D341Med (cell line): ENCODE measurements around the gene MTERF4.

Experiments used
- DNase-seq: peaks from one replicate; pipeline ENCODE4 v3.0.0; 2012; ENCODE audit warnings: low spot score

MTERF4 gene

DNA sequence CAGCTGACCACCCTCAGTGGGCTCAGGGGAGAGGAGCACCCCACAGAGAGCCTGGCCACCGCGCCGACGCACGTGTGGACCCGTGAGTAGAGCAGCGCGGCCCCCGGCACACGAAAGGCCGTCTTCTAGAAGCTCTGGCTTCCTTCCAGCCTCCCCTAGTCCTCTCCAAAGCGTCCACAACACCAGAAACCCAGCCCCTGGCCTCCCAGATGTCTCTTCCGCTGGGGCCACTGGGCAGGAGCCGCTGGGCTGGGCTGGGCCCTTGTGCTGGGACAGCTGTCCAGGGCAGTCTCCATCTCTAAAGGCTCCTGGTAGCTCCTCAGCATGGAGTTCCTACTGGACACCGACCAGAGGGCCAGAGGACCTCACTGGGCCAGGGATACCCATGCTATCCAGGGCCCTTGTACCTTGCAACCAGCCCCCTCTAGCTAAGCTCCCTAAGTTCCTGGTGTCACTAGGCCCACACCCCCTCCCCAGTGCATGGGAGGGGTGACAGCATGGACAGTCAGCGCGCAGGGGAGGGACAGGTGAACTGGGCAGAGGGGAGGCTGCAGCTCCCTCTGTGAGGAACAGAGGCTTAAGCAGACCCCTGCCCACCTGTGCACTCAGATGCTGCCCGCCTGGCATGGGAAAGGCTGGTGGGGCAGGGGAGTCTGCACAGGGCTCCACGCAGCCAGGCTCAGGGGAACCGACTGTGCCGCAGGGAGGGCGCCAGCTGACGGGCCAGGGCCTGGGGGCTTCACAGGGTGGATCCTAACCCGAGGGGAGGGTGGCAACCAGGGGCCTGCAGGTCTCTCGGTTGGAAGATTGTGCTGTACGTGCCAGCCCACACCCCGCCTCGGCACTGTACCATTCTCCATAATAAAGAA is 32.9 kb downstream of the MTERF4 start:
- peak; percentile 22 for DNase-seq

DNA sequence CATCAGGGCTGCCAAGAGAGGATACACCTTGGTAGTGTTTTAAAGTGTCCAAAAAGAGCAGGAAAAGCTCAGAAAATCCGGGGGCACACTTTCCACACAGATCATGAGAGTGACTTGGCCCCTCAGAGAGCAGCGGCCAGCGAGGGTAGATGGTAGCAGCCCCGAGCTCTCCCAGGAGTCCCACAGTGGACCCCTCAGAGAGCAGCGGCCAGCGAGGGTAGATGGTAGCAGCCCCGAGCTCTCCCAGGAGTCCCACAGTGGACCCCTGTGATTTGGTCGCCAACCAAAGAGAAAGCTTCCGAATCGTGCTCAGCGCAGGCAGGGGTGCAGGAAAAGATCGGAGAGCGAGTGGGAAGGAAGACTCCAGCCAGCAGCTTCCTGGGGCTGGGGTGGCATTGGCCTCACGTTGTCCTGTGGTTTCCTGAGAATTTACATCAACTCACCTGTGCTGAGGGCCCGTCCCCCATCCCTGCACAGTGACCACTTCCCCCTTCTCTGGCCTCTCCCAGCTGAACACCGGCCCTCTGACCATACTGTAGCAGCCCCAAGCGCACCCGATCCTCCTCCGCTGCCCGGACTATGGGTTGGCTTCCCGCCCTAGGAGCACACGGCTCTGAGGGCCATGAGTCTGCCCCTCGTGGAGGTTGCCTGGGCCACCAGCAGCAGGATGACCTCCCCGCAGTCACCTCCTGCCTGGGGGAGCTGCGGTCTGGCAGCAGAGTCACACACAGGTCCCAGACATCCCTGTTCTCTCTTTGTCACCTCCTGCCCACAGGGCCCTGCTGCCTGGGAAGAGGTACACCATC is 33.7 kb downstream of the MTERF4 start:
- DNase-seq, result no peak

DNA sequence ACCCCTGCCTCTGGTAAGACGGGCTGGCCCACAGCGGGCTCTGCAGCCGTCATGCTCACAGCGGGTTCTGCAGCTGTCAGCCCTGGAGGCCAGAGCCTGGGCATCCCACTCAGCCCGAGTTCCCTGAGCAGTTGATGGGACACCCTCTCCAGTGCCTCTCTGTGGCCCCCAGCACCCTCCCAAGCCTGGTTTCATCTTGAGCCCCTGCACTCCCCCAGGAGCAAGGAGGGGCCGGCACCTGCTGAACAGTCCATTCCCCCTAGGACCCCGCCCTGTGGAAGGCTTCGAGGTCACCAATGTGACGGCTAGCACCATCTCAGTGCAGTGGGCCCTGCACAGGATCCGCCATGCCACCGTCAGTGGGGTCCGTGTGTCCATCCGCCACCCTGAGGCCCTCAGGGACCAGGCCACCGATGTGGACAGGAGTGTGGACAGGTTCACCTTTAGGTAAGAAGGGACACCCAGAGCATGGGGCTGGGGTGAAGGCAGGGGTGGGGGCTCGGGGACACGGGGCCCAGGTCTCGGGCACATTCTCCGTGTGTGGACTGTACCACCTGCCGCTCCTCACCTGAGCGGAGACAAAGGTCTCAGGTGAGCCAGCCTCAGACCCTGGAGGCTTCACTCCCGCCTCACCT is 34.5 kb downstream of the MTERF4 start:
- DNase-seq, result peak; percentile 24

DNA sequence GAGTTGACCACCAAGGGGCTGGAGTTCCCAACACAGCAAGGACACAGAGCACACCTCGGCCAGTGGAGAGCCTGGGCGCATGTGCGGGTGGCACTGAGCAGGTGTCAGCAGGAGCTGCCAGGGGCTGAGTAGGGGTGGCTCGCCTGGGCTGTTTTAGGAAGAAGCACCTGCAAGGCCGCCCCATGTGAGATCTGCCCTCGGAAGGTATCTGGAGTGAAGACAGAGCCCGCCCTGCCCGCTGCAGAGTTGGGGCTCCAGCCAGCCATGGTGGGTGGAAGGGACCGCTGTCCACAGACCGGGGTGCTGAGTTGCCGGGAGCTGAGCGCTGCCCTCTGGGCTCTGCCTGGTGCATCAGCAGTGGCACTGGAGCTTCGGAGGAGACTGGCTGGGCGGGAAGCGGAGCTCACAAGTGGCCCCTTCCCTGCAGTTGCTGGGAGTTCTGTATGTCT is 35.2 kb downstream of the MTERF4 start:
- DNase-seq, result peak; percentile 32

DNA sequence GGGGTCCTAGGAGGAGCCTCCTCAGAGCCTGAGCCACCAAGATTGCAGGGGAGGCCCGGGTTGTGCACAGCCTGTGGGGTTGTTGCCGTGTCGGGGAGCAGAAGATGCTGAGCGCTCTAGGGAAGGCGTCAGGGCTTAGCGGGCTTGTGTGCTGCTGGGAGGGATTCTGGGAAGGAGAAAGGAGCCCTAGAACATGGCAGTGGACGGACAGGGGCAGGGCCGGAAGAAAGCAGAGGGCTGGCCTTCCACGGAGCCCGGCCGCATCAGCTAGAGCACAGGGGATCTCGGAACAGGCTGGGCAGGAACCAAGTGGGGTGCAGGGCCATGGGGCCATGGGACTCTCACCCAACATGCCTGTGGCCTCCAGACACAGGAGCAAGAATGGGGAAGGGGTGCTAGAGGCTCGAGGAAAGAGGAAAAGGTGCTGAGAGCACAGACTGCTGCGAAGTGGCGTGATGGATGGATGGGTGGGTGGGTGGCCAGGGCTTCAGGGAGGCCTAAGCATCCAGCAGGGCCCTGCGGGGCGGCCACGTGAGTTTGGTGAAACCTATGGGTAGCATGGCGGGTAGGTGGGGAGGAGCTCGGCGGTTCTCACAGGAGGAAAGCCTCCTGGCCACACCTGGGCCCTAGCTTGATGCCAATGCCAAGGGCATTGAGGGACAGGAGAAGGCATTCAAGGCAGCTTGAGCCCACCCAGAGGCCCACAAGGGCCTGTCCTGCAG is 35.8 kb downstream of the MTERF4 start:
- peak; percentile 19 for DNase-seq

DNA sequence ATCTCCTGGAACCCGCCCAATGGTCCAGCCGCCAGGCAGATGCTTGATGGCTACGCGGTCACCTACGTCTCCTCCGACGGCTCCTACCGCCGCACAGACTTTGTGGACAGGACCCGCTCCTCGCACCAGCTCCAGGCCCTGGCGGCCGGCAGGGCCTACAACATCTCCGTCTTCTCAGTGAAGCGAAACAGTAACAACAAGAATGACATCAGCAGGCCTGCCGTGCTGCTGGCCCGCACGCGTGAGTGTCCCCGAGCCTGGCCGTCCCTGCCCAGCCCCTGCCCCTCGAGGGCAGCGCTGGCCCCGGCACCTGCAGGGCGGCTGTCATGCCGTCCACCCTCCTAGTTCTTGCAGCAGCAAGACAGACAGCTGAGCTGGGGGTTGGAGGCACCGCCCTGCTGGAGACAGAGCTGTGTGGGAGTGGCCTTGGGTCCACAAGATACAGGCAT is 36.7 kb downstream of the MTERF4 start:
- DNase-seq, result peak; percentile 22

DNA sequence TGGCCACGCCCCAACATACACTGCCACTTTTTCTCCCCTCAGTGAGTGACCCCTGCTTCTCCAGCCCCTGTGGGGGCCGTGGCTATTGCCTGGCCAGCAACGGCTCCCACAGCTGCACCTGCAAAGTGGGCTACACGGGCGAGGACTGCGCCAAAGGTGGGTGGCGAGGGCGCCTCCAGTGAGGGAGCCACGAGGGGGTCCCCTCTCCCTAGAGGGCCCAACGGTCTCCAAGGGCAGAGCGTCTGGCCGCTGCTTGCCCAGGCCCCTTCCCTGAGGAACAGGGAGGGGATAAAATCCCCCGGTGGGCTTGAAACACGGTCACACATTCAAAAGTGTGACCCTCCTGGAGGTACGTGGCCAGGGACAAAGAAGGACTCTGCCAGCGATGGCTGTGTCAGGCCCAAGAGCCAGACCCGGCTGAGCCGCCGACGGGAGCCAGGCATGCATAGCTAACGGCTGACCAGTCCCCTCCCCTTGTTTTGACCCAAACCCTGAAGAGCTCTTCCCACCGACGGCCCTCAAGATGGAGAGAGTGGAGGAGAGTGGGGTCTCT is 37.2 kb downstream of the MTERF4 start:
- peak; percentile 26 for DNase-seq

DNA sequence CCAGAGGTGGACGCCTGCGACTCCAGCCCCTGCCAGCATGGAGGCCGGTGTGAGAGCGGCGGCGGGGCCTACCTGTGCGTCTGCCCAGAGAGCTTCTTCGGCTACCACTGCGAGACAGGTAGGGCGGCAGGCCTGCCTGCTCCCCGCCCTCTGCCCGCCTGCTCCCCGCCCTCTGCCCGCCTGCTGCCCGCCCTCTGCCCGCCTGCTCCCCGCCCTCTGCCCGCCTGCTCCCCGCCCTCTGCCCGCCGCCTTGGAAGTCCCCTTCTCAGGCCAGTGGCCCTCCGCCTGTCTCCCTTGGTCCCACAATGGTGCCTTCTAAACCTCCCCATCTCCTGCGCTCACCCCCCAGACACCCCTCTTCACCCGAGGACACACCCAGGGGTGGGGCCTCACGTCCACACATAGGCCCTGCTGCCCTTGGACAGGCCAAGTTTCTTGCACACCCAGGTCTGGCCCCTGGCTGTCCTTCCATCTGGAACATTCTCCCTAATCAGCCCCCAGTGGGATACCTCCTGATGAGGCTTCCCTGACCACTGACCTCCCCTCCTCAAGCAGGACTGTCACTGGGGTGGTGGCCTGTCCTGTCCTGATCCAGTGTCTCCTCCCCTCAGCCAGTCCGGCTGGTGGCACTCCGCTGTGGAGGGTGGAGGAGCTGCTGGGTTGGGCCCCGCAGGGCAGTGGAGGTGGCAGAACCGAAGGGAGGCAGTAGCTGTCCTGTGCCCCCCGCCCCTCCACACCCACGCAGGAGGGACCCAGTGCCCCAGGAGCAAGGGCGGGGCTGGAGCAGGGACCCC is 37.9 kb downstream of the MTERF4 start:
- DNase-seq, result peak; percentile 43

DNA sequence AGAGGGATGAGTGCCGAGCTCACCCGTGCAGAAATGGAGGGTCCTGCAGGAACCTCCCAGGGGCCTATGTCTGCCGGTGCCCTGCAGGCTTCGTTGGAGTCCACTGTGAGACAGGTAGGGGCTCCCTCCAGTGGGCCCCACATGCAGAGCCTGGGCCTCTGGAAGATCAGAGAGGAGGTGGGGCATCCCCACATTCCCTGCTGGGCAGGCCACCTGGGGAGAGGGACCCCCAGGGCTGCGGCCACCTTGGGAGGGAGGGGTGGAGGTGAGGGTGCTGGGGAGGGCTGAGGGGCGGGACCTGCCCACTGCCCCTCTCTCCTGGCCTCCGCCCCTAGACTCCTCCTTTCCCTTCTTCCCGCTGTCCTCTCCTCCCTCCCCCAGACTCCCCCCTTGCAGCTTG is 38.5 kb downstream of the MTERF4 start:
- no peak for DNase-seq

DNA sequence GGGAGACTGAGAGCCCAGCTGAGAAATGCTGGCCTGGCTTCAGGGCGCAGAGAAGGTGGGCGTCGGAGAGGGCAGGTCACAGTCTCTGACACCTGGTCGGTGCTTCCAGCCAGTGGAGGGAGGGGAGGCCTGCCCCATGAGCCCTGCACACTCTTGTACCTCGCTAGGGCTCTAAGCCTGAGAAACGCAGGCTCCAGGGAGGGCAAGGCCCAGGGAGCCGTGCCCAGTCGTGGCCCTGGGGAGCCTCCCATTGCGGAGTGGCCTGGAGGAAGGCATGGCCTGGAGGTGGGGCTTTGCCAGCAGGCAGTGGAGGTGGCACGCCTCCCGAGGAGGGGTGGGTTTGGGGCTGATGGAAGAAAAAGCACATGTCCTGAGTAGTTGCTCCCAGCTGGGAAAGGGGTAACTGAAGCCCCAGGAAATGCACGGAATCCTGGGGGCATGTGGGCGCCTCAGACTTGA is 39.0 kb downstream of the MTERF4 start:
- peak; percentile 22 for DNase-seq

DNA sequence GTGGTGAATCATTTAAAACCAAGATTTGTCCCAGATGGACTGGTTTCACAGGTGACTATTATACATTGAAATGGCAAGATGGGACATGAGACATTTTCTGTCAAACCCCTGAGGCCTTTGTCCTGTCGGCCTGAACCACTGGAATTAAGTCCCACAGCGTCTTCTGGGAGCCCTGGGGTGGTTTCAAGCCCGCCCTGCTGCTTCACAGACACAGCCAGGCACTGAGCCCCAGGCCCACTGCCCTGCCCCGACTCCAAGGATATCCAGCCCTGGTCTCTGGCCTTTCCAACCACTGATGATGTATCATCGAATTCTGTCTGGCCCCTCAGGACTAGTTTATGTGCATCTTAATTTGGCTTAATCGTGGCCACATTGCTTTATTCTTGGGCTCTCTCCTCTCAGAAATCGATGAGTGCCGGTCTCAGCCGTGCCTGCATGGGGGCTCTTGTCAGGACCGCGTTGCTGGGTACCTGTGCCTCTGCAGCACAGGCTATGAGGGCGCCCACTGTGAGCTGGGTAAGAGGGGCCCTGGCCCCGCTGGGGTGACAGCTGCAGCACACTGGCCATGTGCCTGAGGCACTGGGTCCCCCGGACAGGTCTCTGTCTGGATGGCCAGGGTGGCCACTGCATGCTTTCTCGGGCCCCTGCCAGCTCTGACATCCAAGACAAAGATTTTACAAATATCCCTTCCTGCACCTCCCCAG is 39.5 kb downstream of the MTERF4 start:
- DNase-seq, result no peak

DNA sequence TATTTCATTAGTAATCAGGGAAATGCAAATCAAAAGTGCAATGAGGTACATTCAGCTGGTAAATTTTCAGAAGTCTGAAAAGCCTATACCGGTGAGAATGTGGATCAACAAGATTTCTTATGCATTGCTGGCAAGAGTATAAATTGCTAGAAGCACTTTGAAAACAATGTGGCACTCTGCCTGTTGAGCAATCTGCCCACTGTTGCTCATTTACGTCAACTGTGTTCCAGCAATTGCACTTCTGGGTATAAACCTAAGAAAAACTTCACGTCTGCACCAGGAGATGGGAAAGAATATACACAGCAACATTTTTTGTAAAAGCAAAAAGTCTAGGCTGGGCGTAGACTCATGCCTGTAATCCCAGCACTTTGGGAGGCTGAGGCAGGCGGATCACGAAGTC is 40.8 kb downstream of the MTERF4 start:
- no peak for DNase-seq

DNA sequence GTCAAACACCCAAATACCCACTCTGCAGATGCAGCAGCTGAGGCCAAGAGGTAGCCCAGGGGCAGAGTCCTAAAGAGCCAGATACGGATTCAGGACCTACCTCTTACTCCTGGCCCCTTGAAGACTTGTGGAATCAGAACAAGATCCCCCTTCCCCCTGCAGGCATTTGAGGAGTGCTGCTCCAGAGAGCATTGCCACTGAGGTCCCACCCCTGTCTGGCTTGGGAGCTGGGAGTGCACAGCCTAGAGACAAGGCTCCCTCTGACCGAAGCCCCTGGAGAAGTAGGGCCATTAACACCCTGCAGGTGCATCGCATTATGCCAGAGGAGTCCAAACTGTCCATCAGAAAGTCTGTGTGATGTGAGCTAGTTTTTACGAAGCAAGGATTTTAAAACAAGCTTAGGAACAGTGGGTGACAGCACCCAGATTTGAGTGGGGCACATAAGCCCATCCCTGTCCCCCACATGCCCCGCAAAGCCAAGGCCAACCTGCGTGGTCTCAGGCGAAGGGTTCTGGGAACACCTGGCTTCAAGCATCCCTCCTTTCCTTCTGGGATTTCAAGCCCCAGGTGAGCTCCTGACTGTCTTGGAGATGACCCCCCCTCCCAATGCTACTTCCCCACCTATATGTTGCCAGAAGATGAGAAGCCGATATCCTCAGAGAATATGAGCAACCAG is 48.4 kb downstream of the MTERF4 start:
- DNase-seq, result no peak

DNA sequence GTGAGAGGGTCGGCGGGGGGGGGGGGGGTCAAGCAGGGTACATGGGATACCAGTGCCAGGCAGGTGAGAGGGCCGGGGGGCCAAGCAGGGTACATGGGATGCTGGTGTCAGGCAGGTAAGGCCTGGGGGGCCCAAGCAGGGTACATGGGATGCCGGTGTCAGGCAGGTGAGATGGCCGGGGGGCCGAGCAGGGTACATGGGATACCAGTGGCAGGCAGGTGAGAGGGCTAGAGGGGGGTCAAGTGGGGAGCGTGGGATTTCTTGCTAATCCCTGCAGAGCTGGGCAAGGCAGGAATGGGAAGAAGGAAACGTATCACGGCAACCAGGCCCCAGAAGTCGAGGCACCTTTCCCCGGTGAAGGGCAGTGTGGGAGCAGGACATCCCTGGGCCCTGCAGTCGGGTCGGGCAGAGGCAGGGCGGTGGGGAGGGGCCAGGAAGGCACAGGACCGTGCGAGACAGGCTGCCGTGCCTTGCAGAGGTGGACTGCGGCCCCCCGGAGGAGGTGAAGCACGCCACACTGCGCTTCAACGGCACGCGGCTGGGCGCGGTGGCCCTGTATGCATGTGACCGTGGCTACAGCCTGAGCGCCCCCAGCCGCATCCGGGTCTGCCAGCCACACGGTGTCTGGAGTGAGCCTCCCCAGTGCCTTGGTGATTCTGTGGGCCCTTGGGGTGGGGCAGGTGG is 49.3 kb downstream of the MTERF4 start:
- no peak for DNase-seq

DNA sequence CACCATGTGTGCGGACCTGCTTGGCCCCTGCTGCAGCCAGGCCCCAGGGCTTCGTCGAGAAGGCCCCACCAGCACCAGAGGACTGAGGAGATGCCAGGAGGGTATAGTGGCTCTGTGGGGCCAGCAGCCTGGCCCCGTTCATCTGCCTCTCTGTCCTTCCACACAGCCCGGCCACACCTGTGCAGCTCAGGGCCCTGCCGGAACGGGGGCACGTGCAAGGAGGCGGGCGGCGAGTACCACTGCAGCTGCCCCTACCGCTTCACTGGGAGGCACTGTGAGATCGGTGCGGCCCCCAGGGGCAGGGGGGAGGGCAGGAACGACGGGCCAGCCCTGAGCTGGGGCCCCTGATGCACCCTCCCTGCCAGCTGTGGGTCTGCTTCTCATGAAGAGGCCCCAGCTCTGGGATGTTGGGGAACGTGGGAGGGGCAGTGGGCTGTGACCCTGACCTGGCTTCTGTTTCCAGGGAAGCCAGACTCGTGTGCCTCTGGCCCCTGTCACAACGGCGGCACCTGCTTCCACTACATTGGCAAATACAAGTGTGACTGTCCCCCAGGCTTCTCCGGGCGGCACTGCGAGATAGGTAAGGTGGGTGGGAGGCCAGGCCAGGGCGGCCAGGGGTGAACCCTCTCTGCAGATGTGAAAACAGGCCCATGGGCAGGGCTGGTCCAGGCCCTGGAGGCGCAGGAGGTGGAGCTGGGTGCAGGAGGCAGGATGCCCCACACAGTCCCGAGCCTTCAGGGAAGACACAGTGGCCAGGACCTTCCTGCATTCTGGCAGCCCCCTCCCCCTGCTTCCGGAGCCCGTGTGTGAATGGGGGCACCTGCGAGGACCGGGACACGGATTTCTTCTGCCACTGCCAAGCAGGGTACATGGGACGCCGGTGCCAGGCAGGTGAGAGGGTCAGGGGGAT is 50.3 kb downstream of the MTERF4 start:
- no peak for DNase-seq

DNA sequence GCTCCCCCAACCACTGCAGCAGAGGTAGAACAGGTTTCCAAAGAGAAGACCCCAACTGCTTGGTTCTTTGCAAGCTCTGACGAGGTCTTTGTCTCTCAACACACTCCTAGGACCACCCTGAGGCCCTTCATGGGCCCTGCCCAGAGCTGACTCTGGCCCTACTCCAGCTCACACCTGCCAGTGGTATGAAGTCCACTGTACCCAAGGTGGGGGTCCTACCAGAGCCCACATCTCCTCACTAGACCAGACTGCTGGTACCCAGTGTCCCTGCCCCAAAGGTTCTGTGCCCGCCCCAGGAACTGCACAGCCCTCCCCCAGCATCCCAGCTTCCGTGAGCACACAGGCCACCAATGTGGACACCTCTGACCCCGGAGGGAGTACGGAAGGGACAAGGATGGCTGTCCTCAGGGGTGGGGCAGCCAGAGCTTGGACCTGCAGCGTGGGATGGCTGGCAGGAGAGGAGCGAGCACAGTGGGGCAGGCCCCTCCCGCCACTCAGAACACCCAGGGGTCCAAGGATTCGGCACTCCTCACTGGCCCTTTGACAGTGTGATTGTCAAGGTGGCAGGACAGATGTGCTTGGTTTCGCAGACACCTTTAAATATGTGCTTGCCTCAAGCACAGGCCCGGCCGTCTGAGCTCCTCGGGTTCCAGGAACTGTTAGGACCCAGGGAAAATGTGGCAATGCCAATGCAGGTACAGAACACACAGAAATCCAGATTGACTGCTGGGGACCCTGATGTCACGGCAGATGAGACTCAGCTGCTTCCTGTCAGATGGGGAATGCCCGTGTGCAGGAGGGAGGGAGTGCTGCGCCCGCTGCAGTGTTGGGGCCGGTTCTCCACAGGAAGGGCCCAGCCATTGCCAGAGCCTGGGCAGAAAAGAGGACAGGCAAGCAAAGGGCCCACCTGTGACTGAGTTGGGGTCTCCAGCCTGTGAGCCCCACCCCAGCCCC is 51.2 kb downstream of the MTERF4 start:
- DNase-seq, result no peak
